ENCODE results near the gene SPART. TPM values are rescaled to one million over a fixed set of nuclear protein-coding genes. Genes with fewer than 3 reads are reported as not detected.
"Not testable (repeated sequence)": the region's sequence is repeated elsewhere in the genome, so short reads cannot be mapped to it uniquely, and the experiment has no call there.

Gene SPART
- total and polyA plus RNA-seq, 10 donors: 15.9 to 68.5 (median 54.7) TPM

DNA sequence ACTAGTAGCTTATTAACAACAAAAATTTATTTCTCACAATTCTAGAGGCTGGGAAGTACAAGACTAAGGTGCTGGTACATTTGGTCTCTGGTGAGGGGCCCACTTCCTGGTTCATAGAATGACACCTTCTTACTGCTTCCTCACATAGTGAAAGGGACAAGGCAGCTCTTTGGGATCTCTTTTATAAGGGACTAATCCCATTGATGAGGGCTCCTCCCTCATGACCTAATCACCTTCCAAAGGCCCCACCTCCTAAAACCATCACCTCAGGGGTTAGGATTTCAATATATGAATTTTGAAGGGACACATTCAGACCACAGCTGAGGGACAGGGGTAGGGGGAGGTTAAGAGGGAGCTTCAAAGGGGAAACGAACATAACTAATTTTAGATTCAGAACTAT lies 20.3 kb downstream of the SPART start:
- H3K27ac ChIP-seq: no peak overlapping the region
- H3K9me3 ChIP-seq: no peaks in the 10 kb centered on the region
- TF ChIP-seq POLR2A (IDR thresholded peaks at IDR 0.05): no peak
- TF ChIP-seq, protein P1, sequence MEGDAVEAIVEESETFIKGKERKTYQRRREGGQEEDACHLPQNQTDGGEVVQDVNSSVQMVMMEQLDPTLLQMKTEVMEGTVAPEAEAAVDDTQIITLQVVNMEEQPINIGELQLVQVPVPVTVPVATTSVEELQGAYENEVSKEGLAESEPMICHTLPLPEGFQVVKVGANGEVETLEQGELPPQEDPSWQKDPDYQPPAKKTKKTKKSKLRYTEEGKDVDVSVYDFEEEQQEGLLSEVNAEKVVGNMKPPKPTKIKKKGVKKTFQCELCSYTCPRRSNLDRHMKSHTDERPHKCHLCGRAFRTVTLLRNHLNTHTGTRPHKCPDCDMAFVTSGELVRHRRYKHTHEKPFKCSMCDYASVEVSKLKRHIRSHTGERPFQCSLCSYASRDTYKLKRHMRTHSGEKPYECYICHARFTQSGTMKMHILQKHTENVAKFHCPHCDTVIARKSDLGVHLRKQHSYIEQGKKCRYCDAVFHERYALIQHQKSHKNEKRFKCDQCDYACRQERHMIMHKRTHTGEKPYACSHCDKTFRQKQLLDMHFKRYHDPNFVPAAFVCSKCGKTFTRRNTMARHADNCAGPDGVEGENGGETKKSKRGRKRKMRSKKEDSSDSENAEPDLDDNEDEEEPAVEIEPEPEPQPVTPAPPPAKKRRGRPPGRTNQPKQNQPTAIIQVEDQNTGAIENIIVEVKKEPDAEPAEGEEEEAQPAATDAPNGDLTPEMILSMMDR (IDR thresholded peaks at IDR 0.05 in 8 of 11, conservative IDR thresholded peaks at IDR 0.05 in 3 of 11): no peak
- no peak for TF ChIP-seq POLR2AphosphoS5 (IDR thresholded peaks at IDR 0.05)
- 63 to 82% (median 68%) methylated on average over 1 of the region's 1 CpG for WGBS, 5 donors
- DNase-seq: no peak
- intact Hi-C loops (cut with DNase I; ENCODE audit: low total_unique reads): no loop called here
- no peak overlapping the region for H3K4me3 ChIP-seq
- H3K4me1 ChIP-seq: peaks cover 0 to 3% (median 0%) of the 10 kb centered on the region in 6 donors
- H3K27me3 ChIP-seq (replicated peaks in 1 of 7): no peaks in the 10 kb centered on the region
- H3K36me3 ChIP-seq: peaks cover 0 to 93% (median 59%) of the 10 kb centered on the region in 6 donors

DNA sequence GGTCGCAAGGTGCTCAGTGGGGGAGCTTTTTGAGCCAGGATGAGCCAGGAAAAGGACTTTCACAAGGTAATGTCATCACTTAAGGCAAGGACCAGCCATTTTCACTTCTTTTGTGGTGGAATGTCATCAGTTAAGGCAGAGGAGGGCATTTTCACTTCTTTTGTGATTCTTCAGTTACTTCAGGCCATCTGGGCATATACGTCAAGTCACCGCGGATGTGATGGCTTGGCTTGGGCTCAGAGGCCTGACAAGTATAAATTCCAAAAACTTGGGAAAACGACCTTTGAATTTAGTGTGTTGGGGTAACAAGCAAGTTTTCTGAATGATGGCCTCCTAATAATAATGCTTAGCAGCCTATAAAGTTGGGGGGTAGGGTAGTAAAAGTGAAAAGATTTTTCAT lies 21.3 kb downstream of the SPART start:
- H3K9me3 ChIP-seq; H3K27ac ChIP-seq; H3K27me3 ChIP-seq (replicated peaks in 1 of 7); H3K4me1 ChIP-seq; DNase-seq; H3K4me3 ChIP-seq; intact Hi-C loops (cut with DNase I; ENCODE audit: low total_unique reads): not testable (repeated sequence)
- WGBS, 5 donors: 81 to 88% (median 82%) methylated on average over 5 of the region's 5 CpGs
- H3K36me3 ChIP-seq: peaks cover 0 to 83% (median 54%) of the 10 kb centered on the region in 6 donors

DNA sequence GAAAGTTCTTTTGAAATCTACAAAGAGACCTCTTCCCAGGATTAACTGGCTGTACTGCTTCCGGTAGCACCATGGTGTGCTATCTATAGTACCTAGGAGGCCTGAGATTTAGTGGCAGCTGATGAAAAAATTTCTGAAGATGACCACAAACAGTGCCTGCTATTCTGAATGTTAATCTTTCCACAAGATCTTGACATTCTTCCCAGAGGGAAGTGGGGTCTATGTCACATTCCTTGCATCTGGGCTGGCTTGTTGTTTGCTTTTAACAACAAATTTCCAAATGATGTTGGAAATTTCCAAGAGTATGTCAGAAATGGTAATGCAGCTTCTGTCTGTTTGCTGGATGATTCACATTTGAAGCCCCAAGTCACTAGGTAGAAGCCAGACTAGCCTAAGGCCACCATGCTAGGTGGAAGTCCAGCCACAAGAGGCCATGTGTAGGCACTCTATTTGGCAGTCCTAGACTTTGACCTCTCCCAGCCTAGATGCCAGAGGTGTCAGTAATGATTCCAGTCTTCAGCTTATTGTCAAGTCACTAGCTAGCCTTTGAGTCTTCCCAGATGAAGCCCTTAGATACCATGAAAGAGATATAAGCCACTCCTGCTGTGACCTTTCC lies 22.1 kb downstream of the SPART start:
- no peaks in the 10 kb centered on the region for H3K27me3 ChIP-seq (replicated peaks in 1 of 7)
- TF ChIP-seq, protein P1 (IDR thresholded peaks at IDR 0.05 in 8 of 11, conservative IDR thresholded peaks at IDR 0.05 in 3 of 11): no peak
- TF ChIP-seq POLR2AphosphoS5 (IDR thresholded peaks at IDR 0.05): no peak
- TF ChIP-seq POLR2A (IDR thresholded peaks at IDR 0.05): no peak
- intact Hi-C loops (cut with DNase I; ENCODE audit: low total_unique reads): no loop called here
- no peaks in the 10 kb centered on the region for H3K4me1 ChIP-seq
- H3K27ac ChIP-seq: no peak overlapping the region
- no peak for DNase-seq
- H3K4me3 ChIP-seq: no peak overlapping the region
- no peaks in the 10 kb centered on the region for H3K9me3 ChIP-seq
- 91 to 100% (median 95%) methylated on average over 1 of the region's 1 CpG for WGBS, 5 donors
- peaks cover 0 to 75% (median 50%) of the 10 kb centered on the region in 6 donors for H3K36me3 ChIP-seq

DNA sequence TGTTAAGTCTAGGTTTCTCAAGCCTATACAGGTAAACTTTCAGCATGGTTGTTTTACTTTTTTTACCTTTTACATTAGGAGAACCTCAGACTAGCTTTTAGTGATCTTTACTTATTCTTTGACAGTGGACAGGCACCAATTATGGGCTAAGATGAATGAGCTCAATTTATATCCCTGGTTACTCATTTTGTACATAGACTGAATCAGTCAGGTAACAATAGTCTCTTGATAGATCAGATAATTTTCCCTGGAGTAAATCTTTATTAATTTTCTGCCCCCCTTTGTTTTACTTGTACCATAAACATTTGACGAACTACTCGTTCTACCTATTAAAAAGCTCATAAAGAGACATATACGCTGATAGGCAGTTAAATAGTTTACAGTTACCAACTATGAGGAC lies 22.8 kb downstream of the SPART start:
- Histone ChIP-seq H3K36me3 (peaks cover 0 to 68% (median 45%) of the 10 kb centered on the region in 6 donors), H3K27ac (no peak overlapping the region), H3K27me3 (replicated peaks in 1 of 7) (no peaks in the 10 kb centered on the region), H3K9me3 (no peaks in the 10 kb centered on the region), H3K4me1 (no peaks in the 10 kb centered on the region), H3K4me3 (no peak overlapping the region)
- intact Hi-C loops (cut with DNase I; ENCODE audit: low total_unique reads): no loop called here
- WGBS, 5 donors: 91 to 95% (median 93%) methylated on average over 3 of the region's 3 CpGs
- TF ChIP-seq POLR2AphosphoS5 (IDR thresholded peaks at IDR 0.05) (no peak), POLR2A (IDR thresholded peaks at IDR 0.05) (no peak)
- TF ChIP-seq, protein P1 (IDR thresholded peaks at IDR 0.05 in 8 of 11, conservative IDR thresholded peaks at IDR 0.05 in 3 of 11): no peak
- no peak for DNase-seq

DNA sequence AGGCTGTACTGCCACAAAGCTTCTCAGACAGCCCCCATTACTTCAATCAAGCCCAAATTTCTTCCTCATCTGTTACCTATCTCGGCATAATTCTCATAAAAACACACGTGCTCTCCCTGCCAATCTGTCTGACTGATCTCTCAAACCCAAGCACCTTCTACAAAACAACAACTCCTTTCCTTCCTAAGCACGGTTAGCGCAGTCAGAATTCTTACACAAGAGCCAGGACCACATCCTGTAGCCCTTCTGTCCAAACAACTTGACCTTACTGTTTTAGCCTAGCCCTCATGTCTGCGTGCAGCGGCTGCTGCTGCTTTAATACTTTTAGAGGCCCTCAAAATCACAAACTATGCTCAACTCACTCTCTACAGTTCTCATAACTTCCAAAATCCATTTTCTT lies 26.4 kb downstream of the SPART start:
- DNase-seq; H3K27ac ChIP-seq; H3K27me3 ChIP-seq (replicated peaks in 1 of 7); intact Hi-C loops (cut with DNase I; ENCODE audit: low total_unique reads); H3K4me1 ChIP-seq; H3K9me3 ChIP-seq; H3K4me3 ChIP-seq: not testable (repeated sequence)
- WGBS, 5 donors: 33 to 58% (median 49%) methylated on average over 6 of the region's 6 CpGs
- peaks cover 0 to 52% (median 24%) of the 10 kb centered on the region in 6 donors for H3K36me3 ChIP-seq
